GM12878 (cell line): ENCODE results near the gene FBXL15. TPM values are rescaled to one million over a fixed set of nuclear protein-coding genes. Genes with fewer than 3 reads are reported as not detected.
A peak's percentile ranks its signal among the peaks of the same experiment; 100 is the strongest.

ENCODE experiments used
- ETV6 ChIP-seq, 2 experiments: fragments of 450-650 bp in 1 of 2; IDR thresholded peaks in 1 of 2; conservative IDR thresholded peaks in 1 of 2; 2 replicates each; pipeline ENCODE4 v1.6.1; 2014; ENCODE audit warnings: antibody characterized with exemption in 1 of 2, borderline replicate concordance in 1 of 2, low read depth in 1 of 2, mild to moderate bottlenecking in 1 of 2, moderate library complexity in 1 of 2
- HCFC1 ChIP-seq: fragments of 150-350 bp; IDR thresholded peaks from 2 replicates; pipeline ENCODE4 v1.6.1; 2014; ENCODE audit warnings: low read length
- IKZF1 ChIP-seq: fragments of 450-650 bp; conservative IDR thresholded peaks from 2 replicates; pipeline ENCODE4 v1.6.1; 2017; ENCODE audit warnings: antibody characterized with exemption, mild to moderate bottlenecking
- LARP7 ChIP-seq: fragments of 450-650 bp; IDR thresholded peaks from 2 replicates; pipeline ENCODE4 v1.6.1; 2017; ENCODE audit warnings: mild to moderate bottlenecking
- MXI1 ChIP-seq: fragments of 150-350 bp; IDR thresholded peaks from 2 replicates; pipeline ENCODE4 v1.6.1; 2011; ENCODE audit warnings: low read depth, mild to moderate bottlenecking, inconsistent platforms, low read length, improper control_type of control experiment
- MYB ChIP-seq: fragments of 150-350 bp; IDR thresholded peaks from 2 replicates; pipeline ENCODE4 v1.6.1; 2014; ENCODE audit warnings: mild to moderate bottlenecking, low read depth, low read length, borderline replicate concordance
- MYC ChIP-seq: IDR thresholded peaks from 2 replicates; pipeline ENCODE4 v1.6.1; 2011; ENCODE audit warnings: mild to moderate bottlenecking, low read length, moderate library complexity, inconsistent platforms; ENCODE audit not compliant: insufficient read depth, insufficient replicate concordance, insufficient read length, severe bottlenecking
- PKNOX1 ChIP-seq: fragments of 450-650 bp; IDR thresholded peaks from 2 replicates; pipeline ENCODE4 v1.6.1; 2016; ENCODE audit warnings: mild to moderate bottlenecking
- POLR2AphosphoS5 ChIP-seq: IDR thresholded peaks from 2 replicates; pipeline ENCODE4 v1.6.1; 2011; ENCODE audit warnings: mild to moderate bottlenecking, low read length, inconsistent platforms
- SIX5 ChIP-seq: IDR thresholded peaks from 2 replicates; pipeline ENCODE4 v1.6.1; 2011; ENCODE audit warnings: mild to moderate bottlenecking, low read depth, low read length, moderate library complexity; ENCODE audit not compliant: severe bottlenecking
- SRF ChIP-seq, 2 experiments: IDR thresholded peaks; 2 replicates each; pipeline ENCODE4 v1.6.1; 2011; ENCODE audit warnings: low read depth in 2 of 2, low read length in 2 of 2, mild to moderate bottlenecking in 1 of 2, moderate library complexity in 1 of 2
- SUPT20H ChIP-seq: IDR thresholded peaks from 2 replicates; pipeline ENCODE4 v1.6.1; 2011; ENCODE audit warnings: low read depth, mild to moderate bottlenecking, low read length, moderate library complexity, borderline replicate concordance; ENCODE audit not compliant: control insufficient read depth
- TCF12 ChIP-seq: IDR thresholded peaks from 2 replicates; pipeline ENCODE4 v1.6.1; 2011; ENCODE audit warnings: low read depth, mild to moderate bottlenecking, low read length
- YY1 ChIP-seq: IDR thresholded peaks from 2 replicates; pipeline ENCODE4 v1.6.1; 2011; ENCODE audit warnings: low read depth, mild to moderate bottlenecking, low read length
- ZNF687 ChIP-seq: fragments of 450-650 bp; IDR thresholded peaks from 2 replicates; pipeline ENCODE4 v1.6.1; 2017; ENCODE audit warnings: mild to moderate bottlenecking, moderate library complexity
- polyA plus RNA-seq, 11 experiments: library from polyadenylated mRNA; depleted of rRNA in 4 of 11; unstranded in 6 of 11; stranded (reverse) in 5 of 11; fragments of >200 nt; fragmentation: Nextera tagmentation in 4 of 11; fragmentation: Illumina TruSeq in 1 of 11; extraction: Ambion mirVana in 4 of 11; extraction: Trizol in 1 of 11; gene quantifications; 1 replicate in 1 of 11; 2 replicates in 10 of 11; pipeline versions ENCODE4 v1.2.1 to v1.2.3, GENCODE V29; 2011 to 2016; ENCODE audit warnings: inconsistent platforms in 2 of 11, missing spikeins in 2 of 11, low read depth in 1 of 11
- total RNA-seq, 4 experiments: library from RNA; depleted of rRNA in 3 of 4; stranded (reverse); fragments of >200 nt in 3 of 4; fragmentation: Illumina TruSeq in 1 of 4; extraction: Trizol in 1 of 4; gene quantifications; 2 replicates each; pipeline versions ENCODE4 v1.2.1 to v1.2.3, GENCODE V29; 2013 to 2021
- TF ChIP-seq, protein P1 (sequence below): fragments of 450-650 bp; IDR thresholded peaks from 2 replicates; pipeline ENCODE4 v1.6.1; 2017; ENCODE audit warnings: mild to moderate bottlenecking, moderate library complexity
- TF ChIP-seq, protein P2 (sequence below): IDR thresholded peaks from 2 replicates; pipeline ENCODE4 v1.6.1; 2011; ENCODE audit warnings: borderline replicate concordance, low read depth, mild to moderate bottlenecking, moderate library complexity, low read length; ENCODE audit not compliant: insufficient read depth, poor library complexity, severe bottlenecking

FBXL15 gene
- total and polyA plus RNA-seq, 10 of the 15 experiments (the other 5 are each of a cell fraction or from before 2014, with no cell fraction given) = 0.13 to 21.3 (median 7.9) TPM

DNA sequence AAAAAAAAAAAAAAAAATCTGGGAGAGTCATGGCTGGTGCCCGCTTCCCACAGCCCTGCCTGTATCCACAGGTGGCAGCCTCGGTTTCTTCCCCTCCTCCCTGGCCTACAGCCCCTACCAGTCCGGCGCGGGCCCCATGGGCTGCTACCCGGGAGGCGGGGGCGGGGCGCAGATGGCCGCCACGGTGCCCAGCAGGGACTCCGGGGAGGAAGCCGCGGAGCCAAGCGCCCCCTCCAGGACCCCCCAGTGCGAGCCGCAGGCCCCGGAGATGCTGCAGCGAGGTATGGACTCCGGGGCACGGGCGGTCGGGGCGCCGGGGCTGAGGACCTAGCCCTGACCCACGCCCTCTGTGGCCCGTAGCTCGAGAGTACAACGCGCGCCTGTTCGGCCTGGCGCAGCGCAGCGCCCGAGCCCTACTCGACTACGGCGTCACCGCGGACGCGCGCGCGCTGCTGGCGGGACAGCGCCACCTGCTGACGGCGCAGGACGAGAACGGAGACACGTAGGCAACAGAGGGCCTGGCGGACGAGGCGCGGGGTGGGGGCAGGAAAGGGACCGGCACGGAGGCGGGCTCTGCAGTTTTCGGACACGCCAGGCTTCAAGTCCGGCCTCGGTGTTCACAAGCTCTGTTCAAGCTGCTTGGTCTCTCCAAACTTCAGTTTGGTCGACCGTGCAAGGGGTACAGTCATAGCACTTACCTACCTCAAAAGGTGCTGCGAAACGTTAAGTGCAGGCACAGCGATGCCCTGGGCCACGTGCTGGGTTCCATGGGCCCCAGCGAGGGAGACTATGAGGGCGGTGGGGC is 21.2 kb upstream of the FBXL15 start (continued):
- TF ChIP-seq SRF (IDR thresholded peaks at IDR 0.05; ENCODE audit: low read depth in 2 of 2, low read length in 2 of 2) = 0 out of 4 replicates have a peak, but pooled peaks of 1 of the 2 experiments have one; percentile 45
- TF ChIP-seq, protein P1, sequence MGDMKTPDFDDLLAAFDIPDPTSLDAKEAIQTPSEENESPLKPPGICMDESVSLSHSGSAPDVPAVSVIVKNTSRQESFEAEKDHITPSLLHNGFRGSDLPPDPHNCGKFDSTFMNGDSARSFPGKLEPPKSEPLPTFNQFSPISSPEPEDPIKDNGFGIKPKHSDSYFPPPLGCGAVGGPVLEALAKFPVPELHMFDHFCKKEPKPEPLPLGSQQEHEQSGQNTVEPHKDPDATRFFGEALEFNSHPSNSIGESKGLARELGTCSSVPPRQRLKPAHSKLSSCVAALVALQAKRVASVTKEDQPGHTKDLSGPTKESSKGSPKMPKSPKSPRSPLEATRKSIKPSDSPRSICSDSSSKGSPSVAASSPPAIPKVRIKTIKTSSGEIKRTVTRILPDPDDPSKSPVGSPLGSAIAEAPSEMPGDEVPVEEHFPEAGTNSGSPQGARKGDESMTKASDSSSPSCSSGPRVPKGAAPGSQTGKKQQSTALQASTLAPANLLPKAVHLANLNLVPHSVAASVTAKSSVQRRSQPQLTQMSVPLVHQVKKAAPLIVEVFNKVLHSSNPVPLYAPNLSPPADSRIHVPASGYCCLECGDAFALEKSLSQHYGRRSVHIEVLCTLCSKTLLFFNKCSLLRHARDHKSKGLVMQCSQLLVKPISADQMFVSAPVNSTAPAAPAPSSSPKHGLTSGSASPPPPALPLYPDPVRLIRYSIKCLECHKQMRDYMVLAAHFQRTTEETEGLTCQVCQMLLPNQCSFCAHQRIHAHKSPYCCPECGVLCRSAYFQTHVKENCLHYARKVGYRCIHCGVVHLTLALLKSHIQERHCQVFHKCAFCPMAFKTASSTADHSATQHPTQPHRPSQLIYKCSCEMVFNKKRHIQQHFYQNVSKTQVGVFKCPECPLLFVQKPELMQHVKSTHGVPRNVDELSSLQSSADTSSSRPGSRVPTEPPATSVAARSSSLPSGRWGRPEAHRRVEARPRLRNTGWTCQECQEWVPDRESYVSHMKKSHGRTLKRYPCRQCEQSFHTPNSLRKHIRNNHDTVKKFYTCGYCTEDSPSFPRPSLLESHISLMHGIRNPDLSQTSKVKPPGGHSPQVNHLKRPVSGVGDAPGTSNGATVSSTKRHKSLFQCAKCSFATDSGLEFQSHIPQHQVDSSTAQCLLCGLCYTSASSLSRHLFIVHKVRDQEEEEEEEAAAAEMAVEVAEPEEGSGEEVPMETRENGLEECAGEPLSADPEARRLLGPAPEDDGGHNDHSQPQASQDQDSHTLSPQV = 0 out of 2 replicates have a peak, but pooled peaks have one; percentile 42
- peak in 1 of 2 experiments; percentile 62; a peak in 2 of 4 replicates for TF ChIP-seq ETV6 (conservative IDR thresholded peaks at IDR 0.05 in 1 of 2, IDR thresholded peaks at IDR 0.05 in 1 of 2; ENCODE audit: borderline replicate concordance in 1 of 2, low read depth in 1 of 2)
- no peak for TF ChIP-seq SUPT20H
- peak; percentile 73 for TF ChIP-seq POLR2AphosphoS5
- TF ChIP-seq MXI1 = peak; percentile 89
- TF ChIP-seq LARP7 = peak; percentile 86
- TF ChIP-seq MYC = no peak
- peak; percentile 80; the same call in 1 of the 2 replicates for TF ChIP-seq ZNF687
- peak; percentile 42 for TF ChIP-seq PKNOX1
- peak; percentile 42; the same call in 1 of the 2 replicates for TF ChIP-seq HCFC1
- TF ChIP-seq YY1 = peak; percentile 76; the same call in 1 of the 2 replicates
- TF ChIP-seq SIX5 = no peak
- TF ChIP-seq IKZF1 = peak; percentile 76
- TF ChIP-seq, protein P2, sequence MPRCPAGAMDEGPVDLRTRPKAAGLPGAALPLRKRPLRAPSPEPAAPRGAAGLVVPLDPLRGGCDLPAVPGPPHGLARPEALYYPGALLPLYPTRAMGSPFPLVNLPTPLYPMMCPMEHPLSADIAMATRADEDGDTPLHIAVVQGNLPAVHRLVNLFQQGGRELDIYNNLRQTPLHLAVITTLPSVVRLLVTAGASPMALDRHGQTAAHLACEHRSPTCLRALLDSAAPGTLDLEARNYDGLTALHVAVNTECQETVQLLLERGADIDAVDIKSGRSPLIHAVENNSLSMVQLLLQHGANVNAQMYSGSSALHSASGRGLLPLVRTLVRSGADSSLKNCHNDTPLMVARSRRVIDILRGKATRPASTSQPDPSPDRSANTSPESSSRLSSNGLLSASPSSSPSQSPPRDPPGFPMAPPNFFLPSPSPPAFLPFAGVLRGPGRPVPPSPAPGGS = no peak
- TF ChIP-seq TCF12 = peak; percentile 44; the same call in 1 of the 2 replicates
- peak; percentile 55; the same call in 1 of the 2 replicates for TF ChIP-seq MYB
